ENCODE data around the gene VPS13D. TPM values are rescaled to one million over a fixed set of nuclear protein-coding genes. Genes with fewer than 3 reads are reported as not detected.

VPS13D gene
- total RNA-seq, 1 donor from 2014 or later, result 81.7 TPM

DNA sequence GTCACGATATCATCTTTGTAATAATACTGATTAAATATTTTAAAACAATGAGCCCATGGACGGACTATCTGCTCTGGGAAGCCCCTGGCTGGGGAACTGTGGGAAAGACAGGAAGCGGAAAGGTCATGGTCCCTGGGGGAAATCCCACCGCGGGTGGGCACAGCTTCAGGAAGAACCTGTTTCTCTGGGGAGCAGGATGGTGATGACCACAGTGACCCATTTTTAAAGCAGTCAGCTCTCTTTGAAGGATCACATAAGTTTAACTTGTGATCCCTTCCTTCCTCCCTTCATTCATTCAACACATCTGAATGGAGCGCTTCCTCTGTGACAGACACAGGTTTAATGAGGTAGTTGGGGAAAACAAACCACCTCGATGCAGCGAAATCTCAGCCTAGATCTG, 315.2 kb downstream of the VPS13D start:
- H3K4me3 ChIP-seq, result no peak overlapping the region
- no peak for ATAC-seq
- TF ChIP-seq CTCF (IDR thresholded peaks at IDR 0.05), result no peak
- DNase-seq, result peak; percentile 14
- H3K27me3 ChIP-seq (ENCODE audit: low read depth), result no peaks in the 10 kb centered on the region
- no peak overlapping the region for H3K27ac ChIP-seq
- H3K4me1 ChIP-seq, result peaks cover 66% of the 10 kb centered on the region
- intact Hi-C loops (cut with DNase I), result no loop called here
- H3K36me3 ChIP-seq, result no peaks in the 10 kb centered on the region
- no peaks in the 10 kb centered on the region for H3K9me3 ChIP-seq

DNA sequence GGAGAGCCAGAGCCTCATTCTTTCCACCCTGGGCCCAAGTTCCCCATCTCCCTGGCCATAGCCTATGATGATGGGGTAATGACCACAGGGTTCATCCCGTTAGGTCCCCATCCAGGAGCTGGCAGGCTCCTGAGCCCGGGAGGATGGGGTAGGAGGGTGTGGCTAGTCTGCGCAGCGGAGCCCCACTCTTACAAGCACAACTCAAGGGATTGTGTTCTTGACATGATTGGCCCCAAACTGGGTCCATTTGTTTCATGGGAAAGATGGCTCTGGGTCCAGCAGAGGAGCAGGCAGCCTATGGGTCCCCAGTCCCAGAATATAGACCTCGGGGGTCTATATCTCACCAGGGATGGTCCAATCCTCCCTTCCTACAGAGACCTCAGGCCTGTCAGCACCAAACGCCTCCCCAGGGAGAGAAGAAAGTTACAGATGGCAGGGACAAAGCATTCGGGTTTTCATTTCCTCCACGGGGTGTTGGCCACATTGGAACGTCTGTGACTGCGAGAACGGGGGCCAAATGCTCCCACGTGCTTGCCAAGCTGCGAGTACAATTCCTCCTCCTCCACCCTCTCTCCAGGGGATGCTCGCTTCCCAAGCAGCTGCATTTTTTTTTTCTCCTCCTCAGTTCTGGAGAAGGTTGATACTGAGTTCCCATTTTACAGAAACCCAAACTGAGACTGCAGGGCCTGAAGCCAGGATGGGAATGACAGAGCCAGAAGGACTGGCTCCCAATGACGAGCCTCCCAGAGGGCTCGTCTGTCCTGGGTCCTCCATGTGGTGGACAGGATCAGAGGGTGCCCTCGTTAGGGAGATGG, 317.1 kb downstream of the VPS13D start:
- no peaks in the 10 kb centered on the region for H3K27me3 ChIP-seq (ENCODE audit: low read depth)
- H3K4me1 ChIP-seq, result peaks cover 46% of the 10 kb centered on the region
- H3K9me3 ChIP-seq, result no peaks in the 10 kb centered on the region
- no peak overlapping the region for H3K4me3 ChIP-seq
- DNase-seq, result peak; percentile 21
- H3K36me3 ChIP-seq, result no peaks in the 10 kb centered on the region
- no peak overlapping the region for H3K27ac ChIP-seq
- ATAC-seq, result no peak
- intact Hi-C loops (cut with DNase I), result no loop called here
- no peak for TF ChIP-seq CTCF (IDR thresholded peaks at IDR 0.05)

- no peaks in the 10 kb centered on the region for H3K36me3 ChIP-seq
- DNase-seq (peak; percentile 41), ATAC-seq (peak in 1 of 2 donors; percentile 12)
- TF ChIP-seq CTCF (IDR thresholded peaks at IDR 0.05), result no peak
- no peak overlapping the region for H3K4me3 ChIP-seq
- H3K27me3 ChIP-seq (ENCODE audit: low read depth), result no peaks in the 10 kb centered on the region
- peaks cover 45% of the 10 kb centered on the region for H3K4me1 ChIP-seq
- no peak overlapping the region for H3K27ac ChIP-seq
- intact Hi-C loops (cut with DNase I), result no loop called here
- H3K9me3 ChIP-seq, result no peaks in the 10 kb centered on the region
Measured at GRCh38 chr1:12547586-12548225, 317.9 kb downstream of the VPS13D start.

GRCh38 chr1:12548279-12548972, 318.6 kb downstream of the VPS13D start:
- no peak for TF ChIP-seq CTCF (IDR thresholded peaks at IDR 0.05)
- peak overlapping the region; percentile 53 for H3K27ac ChIP-seq
- DNase-seq (peak; percentile 42), ATAC-seq (no peak)
- H3K36me3 ChIP-seq, result no peaks in the 10 kb centered on the region
- no peak overlapping the region for H3K4me3 ChIP-seq
- intact Hi-C loops (cut with DNase I), result no loop called here
- H3K9me3 ChIP-seq, result no peaks in the 10 kb centered on the region
- H3K4me1 ChIP-seq, result peaks cover 49% of the 10 kb centered on the region
- no peaks in the 10 kb centered on the region for H3K27me3 ChIP-seq (ENCODE audit: low read depth)

DNA sequence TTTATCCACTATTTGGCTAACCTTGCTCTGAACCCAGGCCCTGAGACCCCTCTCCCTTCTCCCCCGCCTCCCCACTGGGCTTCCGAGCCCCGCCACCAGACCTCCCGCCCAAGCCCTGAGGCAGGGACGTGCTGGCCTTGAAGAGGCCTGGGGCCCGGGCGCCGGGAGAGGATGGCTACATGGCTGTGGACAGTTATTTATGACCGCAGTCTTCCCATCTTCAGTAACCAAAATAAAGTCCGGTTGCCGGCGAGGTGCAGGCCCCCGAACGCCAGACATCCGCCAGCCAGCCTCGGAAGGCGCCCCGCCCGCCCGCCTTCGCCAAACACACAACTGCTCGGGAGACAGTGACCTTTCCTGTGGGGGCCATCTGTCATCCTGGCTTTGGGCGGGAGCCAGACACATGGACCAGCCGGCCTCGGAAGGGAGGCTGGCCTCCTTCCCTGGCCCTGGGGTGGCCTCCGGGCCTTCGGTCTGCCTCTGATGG, 319.2 kb downstream of the VPS13D start:
- Histone ChIP-seq H3K4me3 (no peak overlapping the region), H3K36me3 (no peaks in the 10 kb centered on the region), H3K27ac (peak overlapping the region; percentile 53), H3K27me3 (ENCODE audit: low read depth) (no peaks in the 10 kb centered on the region), H3K9me3 (no peaks in the 10 kb centered on the region), H3K4me1 (peaks cover 51% of the 10 kb centered on the region)
- peak; percentile 49 for DNase-seq
- intact Hi-C loops (cut with DNase I), result no loop called here
- TF ChIP-seq CTCF (IDR thresholded peaks at IDR 0.05), result no peak
- ATAC-seq, result peak; percentile 22 to 35

All from lower lobe of right lung (tissue), 2 donors.